ENCODE measurements around the gene DMD. TPM values are rescaled to one million over a fixed set of nuclear protein-coding genes. Genes with fewer than 3 reads are reported as not detected.

The DMD gene
- total and polyA plus RNA-seq, 7 donors, result 2.5 to 260 (median 183) TPM

DNA sequence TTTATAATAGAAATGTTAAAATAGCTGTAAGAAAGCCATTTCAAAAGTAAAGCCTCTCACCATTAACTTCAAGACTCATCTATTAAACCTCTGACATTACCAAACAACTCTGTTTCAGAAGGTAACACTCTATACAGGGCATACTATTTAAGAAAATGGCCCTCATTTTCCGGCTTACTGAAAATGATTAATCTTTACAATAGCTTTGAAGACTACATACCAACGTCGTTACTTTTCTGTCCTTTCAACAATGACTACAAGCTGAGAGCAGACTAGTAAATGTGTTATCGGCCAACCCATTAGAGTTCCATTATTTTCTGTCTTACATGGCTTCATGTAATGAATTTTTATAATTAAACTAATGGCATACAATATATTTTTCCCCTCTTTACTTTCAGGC lies 1545.9 kb downstream of the DMD start:
- Histone ChIP-seq H3K4me1 (no peaks in the 10 kb centered on the region), H3K27ac (no peak overlapping the region), H3K27me3 (no peaks in the 10 kb centered on the region), H3K9me3 (no peaks in the 10 kb centered on the region), H3K36me3 (no peaks in the 10 kb centered on the region), H3K4me3 (no peak overlapping the region)
- WGBS, 2 donors, result 56 to 81% methylated on average over 4 of the region's 4 CpGs
- TF ChIP-seq, protein P1, sequence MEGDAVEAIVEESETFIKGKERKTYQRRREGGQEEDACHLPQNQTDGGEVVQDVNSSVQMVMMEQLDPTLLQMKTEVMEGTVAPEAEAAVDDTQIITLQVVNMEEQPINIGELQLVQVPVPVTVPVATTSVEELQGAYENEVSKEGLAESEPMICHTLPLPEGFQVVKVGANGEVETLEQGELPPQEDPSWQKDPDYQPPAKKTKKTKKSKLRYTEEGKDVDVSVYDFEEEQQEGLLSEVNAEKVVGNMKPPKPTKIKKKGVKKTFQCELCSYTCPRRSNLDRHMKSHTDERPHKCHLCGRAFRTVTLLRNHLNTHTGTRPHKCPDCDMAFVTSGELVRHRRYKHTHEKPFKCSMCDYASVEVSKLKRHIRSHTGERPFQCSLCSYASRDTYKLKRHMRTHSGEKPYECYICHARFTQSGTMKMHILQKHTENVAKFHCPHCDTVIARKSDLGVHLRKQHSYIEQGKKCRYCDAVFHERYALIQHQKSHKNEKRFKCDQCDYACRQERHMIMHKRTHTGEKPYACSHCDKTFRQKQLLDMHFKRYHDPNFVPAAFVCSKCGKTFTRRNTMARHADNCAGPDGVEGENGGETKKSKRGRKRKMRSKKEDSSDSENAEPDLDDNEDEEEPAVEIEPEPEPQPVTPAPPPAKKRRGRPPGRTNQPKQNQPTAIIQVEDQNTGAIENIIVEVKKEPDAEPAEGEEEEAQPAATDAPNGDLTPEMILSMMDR (IDR thresholded peaks at IDR 0.05), result no peak
- TF ChIP-seq EP300 (IDR thresholded peaks at IDR 0.05) (no peak), POLR2AphosphoS5 (IDR thresholded peaks at IDR 0.05) (no peak), POLR2A (IDR thresholded peaks at IDR 0.05) (no peak)
- intact Hi-C loops (cut with DNase I), result no loop called here
- no peak for DNase-seq

DNA sequence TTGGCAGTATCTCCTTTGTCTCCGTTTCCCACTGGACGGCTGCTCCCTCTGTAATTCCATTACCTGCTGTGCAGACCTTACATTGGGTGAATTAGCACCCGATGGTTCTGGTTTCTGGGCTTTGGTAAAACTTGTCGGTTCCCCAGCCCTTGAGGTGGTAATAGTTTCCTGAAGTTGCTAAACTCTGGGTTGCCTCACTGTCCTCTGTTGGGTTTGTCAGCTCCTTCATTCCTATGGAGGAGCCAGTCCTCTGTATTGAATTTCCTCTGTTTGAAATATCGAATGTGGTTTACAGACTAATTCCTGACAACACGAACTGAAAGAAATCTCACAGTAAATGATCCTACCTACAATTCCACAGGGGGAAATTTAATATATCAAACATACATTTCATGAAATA lies 1548.2 kb downstream of the DMD start:
- 91 to 96% methylated on average over 6 of the region's 6 CpGs for WGBS, 2 donors
- H3K36me3 ChIP-seq, result no peaks in the 10 kb centered on the region
- no peak for TF ChIP-seq POLR2AphosphoS5 (IDR thresholded peaks at IDR 0.05)
- H3K9me3 ChIP-seq, result no peaks in the 10 kb centered on the region
- no peak for DNase-seq
- no peaks in the 10 kb centered on the region for H3K27me3 ChIP-seq
- no peaks in the 10 kb centered on the region for H3K4me1 ChIP-seq
- no peak overlapping the region for H3K27ac ChIP-seq
- intact Hi-C loops (cut with DNase I), result no loop called here
- no peak overlapping the region for H3K4me3 ChIP-seq

DNA sequence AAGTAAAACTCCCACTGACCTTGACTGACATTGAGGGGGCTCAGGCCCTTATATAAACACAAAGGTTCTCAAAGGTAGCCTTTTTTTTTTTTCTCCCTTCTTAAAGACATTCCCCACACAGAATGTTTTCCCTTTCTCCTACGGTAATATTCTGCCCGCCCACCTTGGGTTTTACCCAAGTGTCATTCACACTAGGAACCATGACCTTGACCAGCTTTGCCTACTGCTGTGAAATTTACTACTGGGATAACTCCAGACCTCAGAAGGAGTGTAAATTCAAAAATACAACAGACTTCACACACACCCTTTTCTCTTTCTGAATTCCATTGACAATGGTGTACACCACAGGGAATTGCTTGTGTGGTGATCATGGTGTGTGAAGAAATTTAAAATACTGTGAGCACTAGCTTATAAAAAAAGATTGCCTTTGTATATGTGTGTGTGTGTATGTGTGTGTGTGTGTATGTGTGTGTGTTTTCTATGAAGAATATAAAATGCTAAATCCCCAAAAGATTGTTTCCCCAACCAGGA lies 1550.0 kb downstream of the DMD start:
- Histone ChIP-seq H3K4me1 (no peaks in the 10 kb centered on the region), H3K27ac (no peak overlapping the region), H3K4me3 (no peak overlapping the region), H3K27me3 (no peaks in the 10 kb centered on the region), H3K36me3 (no peaks in the 10 kb centered on the region), H3K9me3 (no peaks in the 10 kb centered on the region)
- 42 to 65% methylated on average over 2 of the region's 2 CpGs for WGBS, 2 donors
- DNase-seq, result no peak
- TF ChIP-seq POLR2AphosphoS5 (IDR thresholded peaks at IDR 0.05), result no peak
- TF ChIP-seq POLR2A (IDR thresholded peaks at IDR 0.05), result no peak
- TF ChIP-seq, protein P1 (IDR thresholded peaks at IDR 0.05), result no peak
- TF ChIP-seq EP300 (IDR thresholded peaks at IDR 0.05), result no peak
- intact Hi-C loops (cut with DNase I), result no loop called here

DNA sequence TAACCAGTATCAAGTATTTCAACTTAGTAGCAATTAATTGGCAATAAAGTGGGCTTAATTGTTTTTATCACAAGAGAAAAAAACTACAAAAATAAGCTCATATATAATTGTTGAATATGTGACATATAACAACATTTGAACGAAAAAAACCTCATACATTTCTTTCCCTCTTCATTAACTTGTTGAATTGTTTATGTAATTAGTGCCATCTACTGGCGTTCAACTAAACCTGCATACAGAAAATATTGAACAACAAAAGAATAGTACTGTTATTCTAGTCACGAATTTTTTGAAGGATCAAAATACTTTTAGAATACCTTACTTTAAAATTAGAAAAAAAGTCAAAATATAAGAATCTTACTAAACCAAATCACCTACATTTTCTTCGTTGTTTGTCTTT lies 1553.0 kb downstream of the DMD start:
- intact Hi-C loops (cut with DNase I), result loop anchor here (5.0 to 10.0 kb wide), 2 partner anchors 444 to 621 kb away; no protein-coding TSS in a partner anchor
- TF ChIP-seq POLR2A (IDR thresholded peaks at IDR 0.05), result no peak
- TF ChIP-seq POLR2AphosphoS5 (IDR thresholded peaks at IDR 0.05), result no peak
- TF ChIP-seq, protein P1 (IDR thresholded peaks at IDR 0.05), result peak in 3 of 4 experiments; percentile 19 to 35 (median 28)
- no peak for TF ChIP-seq EP300 (IDR thresholded peaks at IDR 0.05)
- no peaks in the 10 kb centered on the region for H3K9me3 ChIP-seq
- no peak for DNase-seq
- H3K4me3 ChIP-seq, result no peak overlapping the region
- H3K4me1 ChIP-seq, result no peaks in the 10 kb centered on the region
- no peaks in the 10 kb centered on the region for H3K27me3 ChIP-seq
- 2 to 11% methylated on average over 4 of the region's 4 CpGs for WGBS, 2 donors
- H3K27ac ChIP-seq, result no peak overlapping the region
- no peaks in the 10 kb centered on the region for H3K36me3 ChIP-seq

DNA sequence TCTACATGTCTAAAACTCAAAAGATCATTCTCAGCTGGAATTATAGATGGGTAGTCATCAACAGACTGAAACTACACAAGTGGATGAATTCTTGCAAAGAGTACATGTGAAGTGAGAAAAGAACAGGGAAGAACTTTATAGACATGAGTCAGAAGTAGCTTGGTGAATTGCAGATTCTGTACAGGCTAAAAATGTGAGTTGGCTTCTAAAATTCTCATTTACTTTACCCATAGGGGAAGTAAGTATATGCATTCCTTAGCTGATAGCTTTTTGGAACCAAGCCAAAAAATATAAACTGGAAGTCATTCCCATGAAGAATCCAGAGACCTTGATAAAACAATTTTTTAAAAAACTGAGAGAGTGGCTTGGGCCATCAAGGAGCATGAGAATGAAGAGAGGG lies 1555.3 kb downstream of the DMD start:
- H3K36me3 ChIP-seq, result no peaks in the 10 kb centered on the region
- H3K9me3 ChIP-seq, result no peaks in the 10 kb centered on the region
- DNase-seq, result no peak
- no peaks in the 10 kb centered on the region for H3K4me1 ChIP-seq
- TF ChIP-seq, protein P1 (IDR thresholded peaks at IDR 0.05), result no peak
- TF ChIP-seq POLR2A (IDR thresholded peaks at IDR 0.05) (no peak), POLR2AphosphoS5 (IDR thresholded peaks at IDR 0.05) (no peak), EP300 (IDR thresholded peaks at IDR 0.05) (no peak)
- no peaks in the 10 kb centered on the region for H3K27me3 ChIP-seq
- intact Hi-C loops (cut with DNase I), result loop anchor here (5.0 to 10.0 kb wide), 2 partner anchors 441 to 619 kb away; no protein-coding TSS in a partner anchor
- H3K4me3 ChIP-seq, result no peak overlapping the region
- H3K27ac ChIP-seq, result no peak overlapping the region

Data from sigmoid colon (tissue), 7 donors.